Neural cell (in vitro differentiated cells): ENCODE measurements around the gene DCC. TPM values are rescaled to one million over a fixed set of nuclear protein-coding genes. Genes with fewer than 3 reads are reported as not detected.

Experiments used
- H2AFZ ChIP-seq: fragments of 200-600, 300-800 bp; sonication (generic), shearing (Covaris generic); 2 replicates; pipeline ENCODE4 v1.6.0; 2014; ENCODE audit warnings: low read depth, mild to moderate bottlenecking, antibody characterized with exemption, low read length, moderate library complexity
- H3F3A ChIP-seq: fragments of 200-600 bp; shearing (Covaris generic); 2 replicates; pipeline ENCODE4 v1.6.1; 2016; ENCODE audit warnings: mild to moderate bottlenecking, moderate library complexity, mixed read lengths, antibody characterized with exemption, low read length; ENCODE audit not compliant: insufficient read depth, poor library complexity, severe bottlenecking
- H3K27ac ChIP-seq: fragments of 200-600, 300-800 bp; sonication (generic), shearing (Covaris generic); 2 replicates; pipeline ENCODE4 v1.5.1; 2014; ENCODE audit warnings: mild to moderate bottlenecking, low read length, moderate library complexity
- H3K27me3 ChIP-seq: fragments of 300-800, 200-600 bp; sonication (generic), shearing (Covaris generic); 2 replicates; pipeline ENCODE4 v1.6.0; 2014; ENCODE audit warnings: mild to moderate bottlenecking, low read depth, low read length, moderate library complexity; ENCODE audit not compliant: insufficient read depth
- H3K36me3 ChIP-seq: fragments of 300-800, 200-600 bp; sonication (generic), shearing (Covaris generic); 2 replicates; pipeline ENCODE4 v1.5.1; 2014; ENCODE audit warnings: mild to moderate bottlenecking, antibody characterized with exemption, low read length, moderate library complexity; ENCODE audit not compliant: insufficient read depth
- H3K4me2 ChIP-seq: fragments of 300-800, 200-600 bp; sonication (generic), shearing (Covaris generic); 2 replicates; pipeline ENCODE4 v1.6.0; 2014; ENCODE audit warnings: mild to moderate bottlenecking, low read length
- H3K4me3 ChIP-seq: fragments of 300-800, 200-600 bp; sonication (generic), shearing (Covaris generic); 2 replicates; pipeline ENCODE4 v1.5.1; 2014; ENCODE audit warnings: mild to moderate bottlenecking, low read length, moderate library complexity
- H3K79me2 ChIP-seq: fragments of 200-600 bp; shearing (Covaris generic); replicated peaks from 2 replicates; pipeline ENCODE4 v1.6.0; 2014; ENCODE audit warnings: mild to moderate bottlenecking, low read length, moderate library complexity; ENCODE audit not compliant: insufficient read depth
- H3K9ac ChIP-seq: fragments of 300-800, 200-600 bp; sonication (generic), shearing (Covaris generic); 2 replicates; pipeline ENCODE4 v1.6.1; 2016; ENCODE audit warnings: mild to moderate bottlenecking, low read length, mixed read lengths
- H3K9me2 ChIP-seq: fragments of 200-600 bp; shearing (Covaris generic); 2 replicates; pipeline ENCODE4 v1.6.1; 2016; ENCODE audit warnings: mild to moderate bottlenecking, low read length, mixed read lengths; ENCODE audit not compliant: insufficient read depth
- H3K9me3 ChIP-seq: fragments of 200-600, 300-800 bp; sonication (generic), shearing (Covaris generic); 2 replicates; pipeline ENCODE4 v1.6.1; 2016; ENCODE audit warnings: mild to moderate bottlenecking, mixed run types, low read length, moderate library complexity, mixed read lengths
- H4K20me1 ChIP-seq: fragments of 200-600 bp; shearing (Covaris generic); 2 replicates; pipeline ENCODE4 v1.6.1; 2016; ENCODE audit warnings: mild to moderate bottlenecking, mixed run types; ENCODE audit not compliant: insufficient read depth
- CTCF ChIP-seq: fragments of 450-650 bp; IDR thresholded peaks from 2 replicates; pipeline ENCODE4 v1.5.1; 2014; ENCODE audit warnings: antibody characterized with exemption, mild to moderate bottlenecking, moderate library complexity; ENCODE audit not compliant: poor library complexity, severe bottlenecking
- EP300 ChIP-seq: fragments of 450-650 bp; conservative IDR thresholded peaks from 2 replicates; pipeline ENCODE4 v1.6.1; 2014; ENCODE audit warnings: antibody characterized with exemption, mild to moderate bottlenecking, moderate library complexity; ENCODE audit not compliant: poor library complexity, severe bottlenecking
- EZH2 ChIP-seq: fragments of 200-600, 300-800 bp; shearing (Covaris generic), sonication (generic); IDR thresholded peaks from 2 replicates; pipeline ENCODE4 v1.6.1; 2014; ENCODE audit warnings: antibody characterized with exemption, low read length, borderline replicate concordance, mild to moderate bottlenecking; ENCODE audit not compliant: insufficient read depth, poor library complexity, severe bottlenecking
- MXI1 ChIP-seq: fragments of 450-650 bp; conservative IDR thresholded peaks from 2 replicates; pipeline ENCODE4 v1.6.1; 2014; ENCODE audit warnings: antibody characterized with exemption, mild to moderate bottlenecking; ENCODE audit not compliant: poor library complexity, severe bottlenecking
- POLR2AphosphoS5 ChIP-seq: IDR thresholded peaks from 2 replicates; pipeline ENCODE4 v1.6.1; 2012
- RAD21 ChIP-seq: fragments of 450-650 bp; conservative IDR thresholded peaks from 2 replicates; pipeline ENCODE4 v1.6.1; 2014; ENCODE audit warnings: antibody characterized with exemption, mild to moderate bottlenecking, moderate library complexity
- REST ChIP-seq: IDR thresholded peaks from 2 replicates; pipeline ENCODE4 v1.6.1; 2012; ENCODE audit warnings: borderline replicate concordance
- SMC3 ChIP-seq: fragments of 450-650 bp; conservative IDR thresholded peaks from 2 replicates; pipeline ENCODE4 v1.6.1; 2014; ENCODE audit warnings: antibody characterized with exemption, mild to moderate bottlenecking, moderate library complexity; ENCODE audit not compliant: poor library complexity
- TAF1 ChIP-seq: IDR thresholded peaks from 2 replicates; pipeline ENCODE4 v1.6.1; 2012; ENCODE audit warnings: low read depth
- polyA plus RNA-seq: library from polyadenylated mRNA; depleted of rRNA; stranded (reverse); fragments of >200 nt; gene quantifications from 2 replicates; pipeline ENCODE4 v1.2.3, GENCODE V29; 2014

DCC gene
- polyA plus RNA-seq, 1 donor from 2014 or later: 40.7 TPM

- no peaks in the 10 kb centered on the region for H3K27me3 ChIP-seq
- H3K27ac ChIP-seq: no peak overlapping the region
- no peaks in the 10 kb centered on the region for H3F3A ChIP-seq
- H3K79me2 ChIP-seq: peaks cover 3% of the 10 kb centered on the region
- no peaks in the 10 kb centered on the region for H3K36me3 ChIP-seq
- no peak overlapping the region for H3K9ac ChIP-seq
- no peaks in the 10 kb centered on the region for H4K20me1 ChIP-seq
- no peaks in the 10 kb centered on the region for H3K9me2 ChIP-seq
- H3K4me3 ChIP-seq: no peak overlapping the region
- TF ChIP-seq TAF1: no peak
- TF ChIP-seq EZH2: no peak
- no peak for TF ChIP-seq SMC3
- no peak for TF ChIP-seq REST
- no peak for TF ChIP-seq POLR2AphosphoS5
- TF ChIP-seq MXI1: no peak
- TF ChIP-seq EP300: no peak
- no peak for TF ChIP-seq CTCF
- TF ChIP-seq RAD21: no peak
- no peak overlapping the region for H3K4me2 ChIP-seq
- no peaks in the 10 kb centered on the region for H3K9me3 ChIP-seq
- H2AFZ ChIP-seq: no peak overlapping the region
These were observed 605.6 kb downstream of the DCC start for GRCh38 chr18:52945552-52945951.

GRCh38 chr18:52948868-52949444 lies 609.0 kb downstream of the DCC start:
- Histone ChIP-seq H3K9ac (no peak overlapping the region), H3F3A (no peaks in the 10 kb centered on the region), H3K9me3 (no peaks in the 10 kb centered on the region), H3K36me3 (no peaks in the 10 kb centered on the region), H3K27ac (no peak overlapping the region), H2AFZ (no peak overlapping the region), H3K4me3 (no peak overlapping the region), H3K79me2 (no peaks in the 10 kb centered on the region), H3K27me3 (no peaks in the 10 kb centered on the region), H3K4me2 (no peak overlapping the region), H3K9me2 (no peaks in the 10 kb centered on the region), H4K20me1 (no peaks in the 10 kb centered on the region)
- TF ChIP-seq EP300 (no peak), CTCF (no peak), TAF1 (no peak), RAD21 (no peak), EZH2 (no peak), SMC3 (no peak), MXI1 (no peak), REST (no peak), POLR2AphosphoS5 (no peak)
